Fibroblast of pulmonary artery (primary cell): Measurements from ENCODE around the gene ADAMTS3.
A peak's percentile ranks its signal among the peaks of the same experiment; 100 is the strongest.

Experiments used
- DNase-seq: peaks from one replicate; pipeline ENCODE4 v3.0.0-alpha.2; 2010; ENCODE audit warnings: low read depth
- H3K4me3 ChIP-seq: replicated peaks from 2 replicates; pipeline ENCODE4 v1.5.1; 2011; ENCODE audit warnings: low read depth, mild to moderate bottlenecking, control low read depth, low read length, moderate library complexity
- TF ChIP-seq, protein P1 (sequence below): IDR thresholded peaks from 2 replicates; pipeline ENCODE4 v1.5.1; 2011; ENCODE audit warnings: mild to moderate bottlenecking, control low read depth, low read length, inconsistent platforms; ENCODE audit errors: missing control alignments

The ADAMTS3 gene

GRCh38 chr4:72365981-72366380, 203.0 kb downstream of the ADAMTS3 start:
- DNase-seq, result no peak
- no peak overlapping the region for H3K4me3 ChIP-seq
- TF ChIP-seq, protein P1, sequence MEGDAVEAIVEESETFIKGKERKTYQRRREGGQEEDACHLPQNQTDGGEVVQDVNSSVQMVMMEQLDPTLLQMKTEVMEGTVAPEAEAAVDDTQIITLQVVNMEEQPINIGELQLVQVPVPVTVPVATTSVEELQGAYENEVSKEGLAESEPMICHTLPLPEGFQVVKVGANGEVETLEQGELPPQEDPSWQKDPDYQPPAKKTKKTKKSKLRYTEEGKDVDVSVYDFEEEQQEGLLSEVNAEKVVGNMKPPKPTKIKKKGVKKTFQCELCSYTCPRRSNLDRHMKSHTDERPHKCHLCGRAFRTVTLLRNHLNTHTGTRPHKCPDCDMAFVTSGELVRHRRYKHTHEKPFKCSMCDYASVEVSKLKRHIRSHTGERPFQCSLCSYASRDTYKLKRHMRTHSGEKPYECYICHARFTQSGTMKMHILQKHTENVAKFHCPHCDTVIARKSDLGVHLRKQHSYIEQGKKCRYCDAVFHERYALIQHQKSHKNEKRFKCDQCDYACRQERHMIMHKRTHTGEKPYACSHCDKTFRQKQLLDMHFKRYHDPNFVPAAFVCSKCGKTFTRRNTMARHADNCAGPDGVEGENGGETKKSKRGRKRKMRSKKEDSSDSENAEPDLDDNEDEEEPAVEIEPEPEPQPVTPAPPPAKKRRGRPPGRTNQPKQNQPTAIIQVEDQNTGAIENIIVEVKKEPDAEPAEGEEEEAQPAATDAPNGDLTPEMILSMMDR, result no peak

- no peak overlapping the region for H3K4me3 ChIP-seq
- DNase-seq, result no peak
- TF ChIP-seq, protein P1, result no peak
Measured at GRCh38 chr4:72365016-72365415, 204.0 kb downstream of the ADAMTS3 start.

DNA sequence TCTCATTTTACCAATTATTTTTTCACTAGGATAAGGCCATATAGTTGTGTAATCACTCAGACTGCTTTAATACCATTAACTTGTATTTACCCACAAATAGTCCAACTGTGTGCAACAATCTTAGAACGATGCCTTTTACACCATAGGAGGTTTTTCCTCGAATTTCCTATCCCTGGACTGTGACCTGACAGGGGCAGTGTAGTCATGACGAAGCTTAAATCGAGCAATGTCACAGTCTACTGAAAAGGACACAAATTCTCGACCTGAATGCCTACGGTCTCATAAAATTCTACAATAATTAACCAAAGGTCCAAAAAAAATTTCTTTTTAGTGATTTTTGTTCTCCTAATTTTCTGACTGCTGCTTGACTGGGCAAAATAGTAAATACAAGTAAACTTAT, 208.9 kb downstream of the ADAMTS3 start:
- TF ChIP-seq, protein P1, result no peak
- no peak for DNase-seq
- H3K4me3 ChIP-seq, result no peak overlapping the region

DNA sequence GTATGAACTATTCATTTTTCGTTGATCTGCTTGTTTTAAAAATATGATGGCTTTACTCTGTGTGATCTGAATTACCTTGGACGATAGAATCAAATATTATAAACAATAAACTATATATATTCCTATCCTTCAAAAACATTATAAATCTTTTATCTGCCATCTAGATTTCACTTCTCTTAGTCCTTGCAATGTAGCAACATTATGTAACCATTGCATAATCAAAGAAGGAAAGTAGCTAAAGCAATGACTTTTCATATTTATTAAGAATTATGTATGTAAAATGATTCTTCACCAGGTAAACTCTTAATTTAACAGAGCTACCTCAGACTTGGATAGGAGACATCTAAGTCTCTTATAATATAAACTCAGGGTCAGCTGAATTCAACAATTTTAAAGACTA, 210.5 kb downstream of the ADAMTS3 start:
- peak; percentile 9 for DNase-seq
- TF ChIP-seq, protein P1, result no peak
- no peak overlapping the region for H3K4me3 ChIP-seq

DNA sequence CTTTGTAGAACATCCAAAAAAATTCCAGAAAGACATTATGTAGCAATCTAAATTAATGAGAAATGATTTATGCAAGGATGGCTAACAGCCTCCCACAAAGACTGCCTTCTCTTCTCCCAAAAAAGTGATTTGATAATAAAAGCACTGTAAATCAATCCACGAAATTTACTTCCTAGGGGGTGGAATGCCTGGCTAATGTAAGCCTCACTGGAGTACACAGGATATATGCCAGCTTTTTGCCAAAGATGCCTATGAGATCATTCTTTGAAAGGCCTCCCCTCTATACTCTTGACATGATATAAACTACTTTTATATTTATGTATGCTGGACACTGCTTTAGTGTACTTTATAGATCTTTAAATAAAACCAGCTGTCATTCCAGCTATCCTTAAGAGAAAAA, 211.1 kb downstream of the ADAMTS3 start:
- no peak for DNase-seq
- TF ChIP-seq, protein P1, result no peak
- no peak overlapping the region for H3K4me3 ChIP-seq

GRCh38 chr4:72352711-72353110, 216.3 kb downstream of the ADAMTS3 start:
- DNase-seq, result peak; percentile 26
- TF ChIP-seq, protein P1, result no peak
- H3K4me3 ChIP-seq, result no peak overlapping the region

GRCh38 chr4:72351521-72351920, 217.5 kb downstream of the ADAMTS3 start:
- H3K4me3 ChIP-seq, result no peak overlapping the region
- TF ChIP-seq, protein P1, result no peak
- DNase-seq, result no peak
